OCI-LY7 (cell line): ENCODE results near the gene PEPD. TPM values are rescaled to one million over a fixed set of nuclear protein-coding genes. Genes with fewer than 3 reads are reported as not detected.

ENCODE experiments used
- BruUV-seq: library from RNA; stranded (reverse); fragments of 400-500 nt; replicated peaks from 2 replicates; lab custom pipeline; 2021; lab: Mats Ljungman, UMichigan
- CTCF ChIA-PET: fragments of 300-600 bp; sonication (Branson Sonifier 250); formaldehyde crosslinking; loops from one replicate; lab custom pipeline; 2022; ENCODE audit warnings: antibody characterized with exemption; ENCODE audit not compliant: unreplicated experiment; lab: Charles Lee
- POLR2A ChIA-PET: fragments of 300-600 bp; sonication (Branson Sonifier 250); formaldehyde crosslinking; loops from one replicate; lab custom pipeline; 2022; ENCODE audit warnings: antibody characterized with exemption; lab: Charles Lee
- DNase-seq: peaks from one replicate; pipeline ENCODE4 v3.0.0-alpha.2; 2015; ENCODE audit warnings: low spot score
- H2AFZ ChIP-seq: fragments of 200-600 bp; sonication (generic), shearing (Covaris generic); 2 replicates; pipeline ENCODE4 v1.6.1; 2014; ENCODE audit warnings: mild to moderate bottlenecking, antibody characterized with exemption, low read length, moderate library complexity
- H3K27ac ChIP-seq: fragments of 200-600 bp; sonication (generic); 2 replicates; pipeline ENCODE4 v1.5.1; 2014; ENCODE audit warnings: mixed run types, low read depth, mild to moderate bottlenecking, moderate library complexity, low read length, inconsistent platforms; ENCODE audit not compliant: poor library complexity, severe bottlenecking
- H3K36me3 ChIP-seq: fragments of 200-600 bp; sonication (generic); 2 replicates; pipeline ENCODE4 v1.6.1; 2014; ENCODE audit warnings: mild to moderate bottlenecking, antibody characterized with exemption, low read length, moderate library complexity, mixed read lengths; ENCODE audit not compliant: insufficient read depth
- H3K4me1 ChIP-seq: fragments of 200-600 bp; sonication (generic); 2 replicates; pipeline ENCODE4 v1.5.1; 2014; ENCODE audit warnings: mild to moderate bottlenecking, low read length; ENCODE audit not compliant: insufficient read depth, poor library complexity, severe bottlenecking
- H3K4me2 ChIP-seq: fragments of 200-600 bp; sonication (generic); 2 replicates; pipeline ENCODE4 v1.6.1; 2014; ENCODE audit warnings: mild to moderate bottlenecking, low read length
- H3K4me3 ChIP-seq: fragments of 200-600 bp; sonication (generic); 2 replicates; pipeline ENCODE4 v1.5.1; 2014; ENCODE audit warnings: mild to moderate bottlenecking, low read depth, low read length; ENCODE audit not compliant: poor library complexity, severe bottlenecking
- H3K79me2 ChIP-seq: fragments of 200-600 bp; sonication (generic); 2 replicates; pipeline ENCODE4 v1.6.1; 2016; ENCODE audit warnings: low read depth, mild to moderate bottlenecking, low read length, moderate library complexity, mixed read lengths; ENCODE audit not compliant: insufficient read depth
- H3K9me2 ChIP-seq: fragments of 200-600 bp; sonication (generic); 2 replicates; pipeline ENCODE4 v1.6.1; 2016; ENCODE audit warnings: mild to moderate bottlenecking, low read length, mixed read lengths; ENCODE audit not compliant: insufficient read depth
- H3K9me3 ChIP-seq: fragments of 200-600 bp; sonication (generic); 2 replicates; pipeline ENCODE4 v1.6.1; 2014; ENCODE audit warnings: mild to moderate bottlenecking, mixed run types, low read length, mixed read lengths
- H4K20me1 ChIP-seq: fragments of 200-600 bp; sonication (generic); 2 replicates; pipeline ENCODE4 v1.6.1; 2014; ENCODE audit warnings: mild to moderate bottlenecking, antibody characterized with exemption, low read length, moderate library complexity, mixed read lengths; ENCODE audit not compliant: insufficient read depth
- EZH2phosphoT487 ChIP-seq: fragments of 200-600 bp; sonication (generic); IDR thresholded peaks from 2 replicates; pipeline ENCODE4 v1.6.1; 2018; ENCODE audit warnings: low read depth, borderline replicate concordance, mild to moderate bottlenecking, mixed run types, antibody characterized with exemption, low read length, moderate library complexity, mixed read lengths
- intact Hi-C: fragments of 100-400 bp; cut with micrococcal nuclease; formaldehyde crosslinking; loops from one replicate; pipeline ENCODE4 v1.10.0; 2022; ENCODE audit not compliant: unreplicated experiment
- total RNA-seq, 2 experiments: library from RNA; depleted of rRNA in 1 of 2; stranded (reverse); fragments of >200 nt in 1 of 2; shearing (Covaris generic) in 1 of 2; gene quantifications; 2 replicates each; pipeline ENCODE4 v1.2.3, GENCODE V29; 2014 to 2022
- TF ChIP-seq, protein P1 (sequence below): fragments of 200-600 bp; sonication (generic); conservative IDR thresholded peaks from 2 replicates; pipeline ENCODE4 v1.5.1; 2014; ENCODE audit warnings: mild to moderate bottlenecking, antibody characterized with exemption, low read length, moderate library complexity, mixed read lengths

PEPD gene
- total RNA-seq, 2 experiments from 2014 or later = 24.4 to 29.7 TPM

GRCh38 chr19:33447336-33448158, 74.0 kb downstream of the PEPD start:
- Histone ChIP-seq H3K9me2 (no peaks in the 10 kb centered on the region), H3K79me2 (no peaks in the 10 kb centered on the region), H4K20me1 (no peaks in the 10 kb centered on the region), H3K4me1 (no peaks in the 10 kb centered on the region), H3K36me3 (no peaks in the 10 kb centered on the region), H3K4me2 (no peak overlapping the region), H3K9me3 (no peaks in the 10 kb centered on the region), H2AFZ (no peak overlapping the region), H3K4me3 (no peak overlapping the region), H3K27ac (no peak overlapping the region)
- no peak for DNase-seq
- intact Hi-C loops = no loop called here
- ChIA-PET CTCF (no interaction called here), POLR2A (no interaction called here)
- TF ChIP-seq, protein P1, sequence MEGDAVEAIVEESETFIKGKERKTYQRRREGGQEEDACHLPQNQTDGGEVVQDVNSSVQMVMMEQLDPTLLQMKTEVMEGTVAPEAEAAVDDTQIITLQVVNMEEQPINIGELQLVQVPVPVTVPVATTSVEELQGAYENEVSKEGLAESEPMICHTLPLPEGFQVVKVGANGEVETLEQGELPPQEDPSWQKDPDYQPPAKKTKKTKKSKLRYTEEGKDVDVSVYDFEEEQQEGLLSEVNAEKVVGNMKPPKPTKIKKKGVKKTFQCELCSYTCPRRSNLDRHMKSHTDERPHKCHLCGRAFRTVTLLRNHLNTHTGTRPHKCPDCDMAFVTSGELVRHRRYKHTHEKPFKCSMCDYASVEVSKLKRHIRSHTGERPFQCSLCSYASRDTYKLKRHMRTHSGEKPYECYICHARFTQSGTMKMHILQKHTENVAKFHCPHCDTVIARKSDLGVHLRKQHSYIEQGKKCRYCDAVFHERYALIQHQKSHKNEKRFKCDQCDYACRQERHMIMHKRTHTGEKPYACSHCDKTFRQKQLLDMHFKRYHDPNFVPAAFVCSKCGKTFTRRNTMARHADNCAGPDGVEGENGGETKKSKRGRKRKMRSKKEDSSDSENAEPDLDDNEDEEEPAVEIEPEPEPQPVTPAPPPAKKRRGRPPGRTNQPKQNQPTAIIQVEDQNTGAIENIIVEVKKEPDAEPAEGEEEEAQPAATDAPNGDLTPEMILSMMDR = no peak
- TF ChIP-seq EZH2phosphoT487 = no peak
- no TSS peak for BruUV-seq

GRCh38 chr19:33446330-33447293, 75.0 kb downstream of the PEPD start:
- H3K79me2 ChIP-seq = no peaks in the 10 kb centered on the region
- DNase-seq = no peak
- no peaks in the 10 kb centered on the region for H3K9me2 ChIP-seq
- no peaks in the 10 kb centered on the region for H3K4me1 ChIP-seq
- no peak overlapping the region for H3K4me3 ChIP-seq
- no TSS peak for BruUV-seq
- H3K36me3 ChIP-seq = no peaks in the 10 kb centered on the region
- H4K20me1 ChIP-seq = no peaks in the 10 kb centered on the region
- H3K27ac ChIP-seq = no peak overlapping the region
- no peak overlapping the region for H3K4me2 ChIP-seq
- intact Hi-C loops = no loop called here
- ChIA-PET CTCF (no interaction called here), POLR2A (no interaction called here)
- H2AFZ ChIP-seq = no peak overlapping the region
- TF ChIP-seq, protein P1 = no peak
- no peak for TF ChIP-seq EZH2phosphoT487
- no peaks in the 10 kb centered on the region for H3K9me3 ChIP-seq
